SK-N-MC (cell line): Measurements from ENCODE around the gene RTTN.

Source experiments
- FOXP2 ChIP-seq: optimal IDR thresholded peaks from 2 replicates; pipeline ENCODE3; 2011; ENCODE audit warnings: mild to moderate bottlenecking, moderate library complexity; ENCODE audit not compliant: insufficient read depth; ENCODE audit errors: extremely low read length, control extremely low read depth
- POLR2AphosphoS5 ChIP-seq: IDR thresholded peaks from 2 replicates; pipeline ENCODE4 v1.6.1; 2012; ENCODE audit warnings: mild to moderate bottlenecking, low read depth, low read length, borderline replicate concordance

GRCh38 chr18:70197026-70197425 lies 8.5 kb downstream of the RTTN start:
- TF ChIP-seq POLR2AphosphoS5 (no peak), FOXP2 (no peak)
